GM21576 (cell line): ENCODE measurements around the gene MSH2.
"Not testable (repeated sequence)": the region's sequence is repeated elsewhere in the genome, so short reads cannot be mapped to it uniquely, and the experiment has no call there.

ENCODE experiments used
- ATAC-seq: cut with Tn5 transposase; IDR thresholded peaks from one replicate; pipeline ENCODE4 v1.9.1; 2021; ENCODE audit warnings: mild to moderate bottlenecking, moderate library complexity; ENCODE audit not compliant: unreplicated experiment

MSH2 gene

DNA sequence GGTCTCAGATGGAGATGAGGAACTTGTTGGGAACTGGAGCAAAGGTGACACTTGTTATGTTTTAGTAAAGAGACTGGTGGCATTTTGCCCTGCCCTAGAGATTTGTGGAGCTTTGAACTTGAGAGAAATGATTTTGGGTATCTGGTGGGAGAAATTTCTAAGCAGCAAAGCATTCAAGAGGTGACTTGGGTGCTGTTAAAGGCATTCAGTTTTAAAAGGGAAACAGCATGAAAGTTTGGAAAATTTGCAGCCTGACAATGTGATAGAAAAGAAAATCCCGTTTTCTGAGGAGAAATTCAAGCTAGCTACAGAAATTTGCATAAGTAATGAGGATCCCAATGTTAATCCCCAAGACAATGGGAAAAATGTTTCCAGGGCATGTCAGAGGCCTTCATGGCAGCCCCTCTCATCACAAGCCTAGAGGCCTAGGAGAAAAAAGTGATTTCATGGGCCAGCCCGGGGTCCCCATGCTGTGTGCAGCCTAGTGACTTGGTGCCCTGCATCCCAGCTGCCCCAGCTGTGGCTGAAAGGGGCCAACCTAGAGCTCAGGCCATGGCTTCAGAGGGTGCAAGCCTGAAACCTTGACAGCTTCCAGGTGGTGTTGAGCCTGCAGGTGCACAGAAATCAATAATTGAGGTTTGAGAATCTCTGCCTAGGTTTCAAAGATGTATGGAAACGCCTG is 3.8 kb downstream of the MSH2 start:
- ATAC-seq: not testable (repeated sequence)

DNA sequence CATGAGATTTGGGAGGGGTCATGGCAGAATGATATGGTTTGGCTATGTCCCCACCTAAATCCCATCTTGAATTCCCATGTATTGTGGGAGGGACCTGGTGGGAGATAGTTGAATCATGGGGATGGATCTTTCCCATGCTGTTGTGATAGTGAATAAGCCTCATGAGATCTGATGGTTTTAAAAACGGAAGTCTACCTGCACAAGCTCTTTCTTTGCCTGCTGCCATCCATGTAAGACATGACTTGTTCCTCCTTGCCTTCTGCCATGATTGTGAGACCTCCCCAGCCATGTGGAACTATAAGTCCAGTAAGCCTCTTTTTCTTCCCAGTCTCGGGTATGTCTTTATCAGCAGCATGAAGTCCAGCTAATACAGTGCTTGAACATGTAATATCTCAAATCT is 5.0 kb downstream of the MSH2 start:
- ATAC-seq: not testable (repeated sequence)

DNA sequence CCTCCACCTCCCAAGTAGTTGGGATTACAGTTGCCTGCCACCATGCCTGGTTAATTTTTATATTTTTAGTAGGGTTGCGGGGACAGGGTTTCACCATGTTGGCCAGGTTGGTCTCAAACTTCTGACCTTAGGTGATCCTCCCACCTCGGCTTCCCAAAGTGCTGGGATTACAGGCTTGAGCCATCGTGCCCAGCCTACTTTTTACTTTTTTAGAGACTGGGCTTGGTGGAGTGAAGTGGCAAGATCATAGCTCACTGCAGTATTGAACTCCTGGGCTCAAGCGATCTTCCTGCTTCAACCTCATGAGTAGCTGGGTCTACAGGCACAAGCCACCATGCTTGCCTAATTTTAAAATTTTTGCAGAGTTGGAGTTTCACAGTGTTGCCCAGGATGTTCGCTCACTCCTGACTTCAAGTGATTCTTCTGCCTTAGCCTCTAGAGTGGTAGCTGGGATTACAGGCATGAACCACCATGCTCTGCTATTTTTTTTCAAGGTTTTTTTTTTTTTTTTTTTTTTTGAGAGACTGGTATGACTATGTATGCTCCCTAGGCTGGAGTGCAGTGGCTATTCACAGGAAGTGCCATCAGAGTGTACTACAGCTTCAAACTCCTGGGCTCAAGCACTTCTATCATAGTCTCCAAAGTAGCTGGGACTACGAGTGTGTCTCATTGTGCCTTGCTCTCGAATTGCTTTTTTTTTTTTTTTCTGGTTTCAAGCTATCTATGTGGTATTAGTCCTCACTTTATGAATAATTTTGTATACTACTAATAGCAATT is 11.9 kb downstream of the MSH2 start:
- no peak for ATAC-seq

DNA sequence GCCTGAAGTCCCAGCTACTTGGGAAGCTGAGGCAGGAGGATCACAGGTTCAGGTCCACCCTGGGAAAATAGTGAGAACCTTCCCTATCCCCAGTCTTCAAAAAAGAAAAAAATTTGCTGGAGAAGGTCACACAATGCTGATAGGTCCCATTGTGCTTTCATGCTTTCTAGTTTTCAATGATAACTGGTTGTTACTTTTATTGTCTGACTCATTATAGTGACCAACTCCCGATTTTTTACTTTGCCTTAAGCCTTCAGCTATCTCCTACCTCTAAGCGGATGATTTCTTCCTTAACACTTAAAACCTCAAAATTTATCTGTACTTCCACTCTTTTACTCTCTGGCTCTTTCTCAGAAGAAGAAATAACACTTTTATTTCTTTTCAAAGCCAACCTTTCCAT is 17.3 kb downstream of the MSH2 start:
- ATAC-seq: no peak

DNA sequence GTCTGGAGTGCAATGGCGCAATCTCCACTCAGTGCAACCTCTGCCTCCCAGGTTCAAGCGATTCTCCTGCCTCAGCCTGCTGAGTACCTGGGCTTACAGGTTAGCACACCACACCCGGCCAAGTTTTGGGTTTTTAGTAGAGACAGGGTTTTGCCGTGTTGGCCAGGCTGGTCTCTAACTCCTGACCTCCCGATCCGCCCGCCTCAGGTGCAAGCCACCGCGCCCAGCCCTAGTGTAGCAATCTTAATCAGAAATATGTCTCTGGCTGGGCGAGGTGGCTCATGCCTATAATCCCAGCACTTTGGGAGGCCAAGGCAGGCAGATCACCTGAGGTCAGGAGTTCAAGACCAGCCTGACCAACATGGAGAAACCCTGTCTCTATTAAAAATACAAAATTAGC is 17.7 kb downstream of the MSH2 start:
- not testable (repeated sequence) for ATAC-seq

DNA sequence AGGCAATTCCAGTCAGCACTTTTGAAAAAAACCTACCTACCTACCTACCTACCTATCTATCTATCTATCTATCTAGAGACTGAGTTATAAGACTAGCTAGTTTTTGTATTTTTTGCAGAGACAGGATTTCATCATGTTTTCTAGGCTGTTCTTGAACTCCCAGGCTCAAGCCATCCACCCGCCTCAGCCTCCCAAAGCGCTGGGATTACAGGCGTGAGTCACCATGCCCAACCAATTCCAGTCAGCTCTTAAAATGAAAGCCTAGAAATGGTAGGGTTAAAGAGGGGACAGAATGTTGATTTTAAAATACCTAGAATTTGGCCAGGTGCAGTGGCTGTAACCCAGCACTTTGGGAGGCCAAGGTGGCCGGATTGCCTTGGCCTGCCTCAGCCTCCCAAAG is 19.1 kb downstream of the MSH2 start:
- no peak for ATAC-seq

DNA sequence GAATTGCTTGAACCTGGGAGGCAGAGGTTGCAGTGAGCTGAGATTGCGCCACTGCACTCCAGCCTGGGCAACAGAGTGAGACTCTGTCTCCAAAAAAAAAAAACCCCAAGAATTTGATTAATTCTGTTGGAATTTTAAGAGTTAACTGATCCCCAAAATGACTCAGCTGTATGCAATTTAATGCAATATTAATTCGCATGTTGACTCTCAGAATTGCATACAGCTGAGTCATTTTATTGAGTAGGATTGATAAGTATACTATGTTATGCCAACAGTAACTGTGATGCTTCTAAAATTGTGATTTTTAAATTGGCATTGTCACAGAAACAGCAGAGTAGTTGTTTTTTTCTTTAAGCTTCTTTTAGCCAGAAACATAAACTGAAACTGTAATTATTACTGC is 19.6 kb downstream of the MSH2 start:
- ATAC-seq: no peak

DNA sequence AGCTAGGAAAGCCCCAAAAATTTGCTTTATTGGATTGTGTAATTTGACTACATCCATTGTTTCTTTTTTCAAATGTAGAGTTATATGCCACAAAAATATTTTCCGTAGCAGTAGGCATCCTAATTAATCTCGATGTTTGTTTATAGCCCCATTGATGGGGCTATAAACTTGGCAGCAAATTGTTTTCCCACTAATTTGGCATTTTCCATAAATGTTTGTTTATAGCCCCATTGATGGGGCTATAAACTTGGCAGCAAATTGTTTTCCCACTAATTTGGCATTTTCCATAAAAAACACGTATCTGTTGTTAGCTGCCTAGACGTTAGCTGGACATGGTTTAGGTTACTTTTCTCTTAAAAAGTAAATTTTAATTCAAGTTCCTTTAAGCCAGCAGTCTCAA is 23.8 kb downstream of the MSH2 start:
- ATAC-seq: no peak

DNA sequence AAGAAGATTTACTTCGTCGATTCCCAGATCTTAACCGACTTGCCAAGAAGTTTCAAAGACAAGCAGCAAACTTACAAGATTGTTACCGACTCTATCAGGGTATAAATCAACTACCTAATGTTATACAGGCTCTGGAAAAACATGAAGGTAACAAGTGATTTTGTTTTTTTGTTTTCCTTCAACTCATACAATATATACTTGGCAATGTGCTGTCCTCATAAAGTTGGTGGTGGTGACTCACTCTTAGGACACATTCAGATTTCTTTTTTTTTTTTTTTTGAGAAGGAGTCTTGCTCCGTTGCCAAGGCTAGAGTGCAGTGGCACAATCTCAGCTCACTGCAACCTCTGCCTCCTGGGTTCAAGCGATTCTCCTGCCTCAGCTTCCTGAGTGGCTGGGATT is 26.8 kb downstream of the MSH2 start:
- no peak for ATAC-seq

DNA sequence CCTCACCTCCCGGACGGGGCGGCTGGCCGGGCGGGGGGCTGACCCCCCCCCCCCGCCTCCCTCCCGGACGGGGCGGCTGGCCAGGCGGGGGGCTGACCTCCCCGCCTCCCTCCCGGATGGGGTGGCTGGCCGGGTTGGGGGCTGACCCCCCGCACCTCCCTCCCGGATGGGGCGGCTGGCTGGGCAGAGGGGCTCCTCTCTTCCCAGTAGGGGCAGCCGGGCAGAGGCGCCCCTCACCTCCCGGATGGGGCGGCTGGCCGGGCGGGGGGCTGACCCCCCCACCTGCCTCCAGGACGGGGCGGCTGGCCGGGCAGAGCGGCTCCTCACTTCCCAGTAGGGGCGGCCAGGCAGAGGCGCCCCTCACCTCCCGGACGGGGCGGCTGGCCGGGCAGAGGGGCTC is 30.1 kb downstream of the MSH2 start:
- ATAC-seq: not testable (repeated sequence)

DNA sequence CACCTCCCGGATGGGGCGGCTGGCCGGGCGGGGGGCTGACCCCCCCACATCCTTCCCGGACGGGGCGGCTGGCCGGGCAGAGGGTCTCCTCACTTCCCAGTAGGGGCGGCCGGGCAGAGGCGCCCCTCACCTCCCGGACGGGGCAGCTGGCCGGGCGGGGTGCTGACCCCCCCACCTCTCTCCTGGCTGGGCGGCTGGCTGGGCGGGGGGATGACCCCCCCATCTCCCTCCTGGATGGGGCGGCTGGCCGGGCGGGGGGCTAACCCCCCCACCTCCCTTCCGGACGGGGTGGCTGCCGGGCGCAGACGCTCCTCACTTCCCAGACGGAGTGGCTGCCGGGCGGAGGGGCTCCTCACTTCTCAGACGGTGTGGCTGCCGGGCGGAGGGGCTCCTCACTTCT is 30.5 kb downstream of the MSH2 start:
- ATAC-seq: not testable (repeated sequence)

DNA sequence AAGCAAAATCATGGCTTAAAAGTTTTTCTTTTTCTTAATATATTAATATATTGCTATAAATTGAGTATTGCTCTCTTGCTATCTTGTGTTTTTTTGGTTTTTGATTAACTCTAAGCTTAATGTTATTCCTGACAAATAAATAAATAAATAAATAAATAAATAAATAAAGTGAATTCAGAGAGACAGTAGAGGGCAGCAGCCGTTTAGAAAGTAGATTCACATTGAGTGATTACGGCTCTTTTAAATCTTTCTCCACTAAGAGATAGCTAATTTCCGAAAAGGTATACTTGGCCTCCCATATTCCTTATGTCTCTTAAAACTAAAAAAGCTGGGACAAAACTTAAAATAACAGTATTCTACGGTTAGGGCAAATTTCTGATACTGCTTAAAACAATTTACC is 34.3 kb downstream of the MSH2 start:
- no peak for ATAC-seq

DNA sequence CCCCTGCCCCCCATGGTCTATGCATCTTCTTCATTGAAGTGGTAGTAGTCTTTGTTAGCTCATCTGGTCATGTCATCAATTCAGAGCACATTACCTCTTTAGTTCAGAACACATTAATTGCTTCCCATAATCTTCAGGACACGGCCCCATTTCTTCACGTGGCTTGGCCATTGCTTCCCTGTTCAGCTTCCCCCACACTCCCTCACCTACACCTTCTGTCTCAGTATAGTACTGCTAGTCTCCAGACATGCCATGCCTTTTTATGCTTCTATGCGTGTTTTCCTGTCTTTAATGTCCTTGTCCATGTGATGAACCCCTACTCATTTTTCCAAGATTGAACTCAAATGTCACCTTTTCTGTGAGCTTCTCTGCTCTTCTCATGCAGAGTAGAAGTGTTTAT is 35.1 kb downstream of the MSH2 start:
- no peak for ATAC-seq

DNA sequence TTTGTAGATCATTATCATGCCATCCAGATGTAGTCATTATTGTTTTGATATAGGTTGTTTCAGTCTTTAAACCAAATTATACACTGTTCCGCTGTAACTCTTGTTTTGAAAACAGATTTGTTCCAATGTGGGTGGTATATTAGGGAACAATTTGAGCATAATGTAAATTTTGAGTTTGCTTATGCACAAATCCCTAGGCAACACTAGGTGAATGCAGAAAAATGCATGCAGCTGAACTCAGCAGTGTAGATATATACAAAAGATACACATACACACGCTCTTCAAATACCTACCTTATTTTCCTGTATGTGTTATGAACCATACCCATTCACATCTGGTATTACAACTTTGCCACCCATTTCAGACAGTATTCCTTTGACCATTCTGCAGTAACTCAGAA is 35.8 kb downstream of the MSH2 start:
- ATAC-seq: no peak

DNA sequence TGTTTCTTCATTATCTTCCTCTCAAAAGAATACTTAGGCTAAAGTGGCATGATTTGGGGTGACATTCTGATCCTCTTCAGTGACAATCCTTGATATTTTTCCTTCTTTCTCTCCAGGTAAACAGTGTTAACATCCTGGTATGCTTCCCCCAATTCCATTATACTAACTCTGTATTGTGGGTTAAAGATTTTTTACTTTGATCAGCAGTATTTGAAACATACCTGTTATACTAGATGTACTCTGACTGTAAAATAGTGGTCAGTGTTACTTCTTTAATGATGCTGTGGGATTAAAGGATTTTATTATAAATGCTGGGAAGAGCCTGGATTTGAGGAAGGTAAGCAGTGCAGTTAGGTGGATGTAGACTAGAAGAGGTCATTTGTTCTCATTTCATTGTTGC is 48.8 kb downstream of the MSH2 start:
- no peak for ATAC-seq

DNA sequence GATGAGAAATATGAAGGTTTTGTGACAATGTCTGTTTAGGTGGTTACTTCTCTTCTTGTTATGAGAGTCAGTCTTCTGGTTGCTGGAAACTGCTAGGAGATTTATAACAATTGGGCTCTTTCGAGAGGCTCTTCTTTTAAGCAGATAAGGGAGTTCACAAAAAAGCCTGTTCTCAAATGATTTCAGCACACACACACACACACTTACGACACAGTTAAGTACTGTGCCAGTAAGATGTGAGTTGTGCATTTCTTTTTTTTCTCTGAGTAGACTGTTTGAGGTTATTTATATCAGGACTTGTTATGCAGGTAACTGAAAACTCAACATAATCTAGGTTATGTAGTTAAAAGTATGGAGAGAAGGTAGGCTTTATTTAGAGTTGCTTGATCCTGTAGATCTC is 49.8 kb downstream of the MSH2 start:
- ATAC-seq: no peak

DNA sequence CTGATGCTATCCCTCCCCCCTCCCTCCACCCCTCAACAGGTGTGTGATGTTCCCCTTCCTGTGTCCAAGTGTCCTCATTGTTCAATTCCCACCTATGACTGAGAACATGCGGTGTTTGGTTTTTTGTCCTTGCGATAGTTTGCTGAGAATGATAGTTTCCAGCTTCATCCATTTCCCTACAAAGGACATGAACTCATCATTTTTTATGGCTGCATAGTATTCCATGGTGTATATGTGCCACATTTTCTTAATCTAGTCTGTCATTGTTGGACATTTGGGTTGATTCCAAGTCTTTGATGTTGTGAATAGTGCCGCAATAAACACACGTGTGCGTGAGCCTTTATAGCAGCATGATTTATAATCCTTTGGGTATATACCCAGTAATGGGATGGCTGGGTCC is 51.9 kb downstream of the MSH2 start:
- ATAC-seq: not testable (repeated sequence)

DNA sequence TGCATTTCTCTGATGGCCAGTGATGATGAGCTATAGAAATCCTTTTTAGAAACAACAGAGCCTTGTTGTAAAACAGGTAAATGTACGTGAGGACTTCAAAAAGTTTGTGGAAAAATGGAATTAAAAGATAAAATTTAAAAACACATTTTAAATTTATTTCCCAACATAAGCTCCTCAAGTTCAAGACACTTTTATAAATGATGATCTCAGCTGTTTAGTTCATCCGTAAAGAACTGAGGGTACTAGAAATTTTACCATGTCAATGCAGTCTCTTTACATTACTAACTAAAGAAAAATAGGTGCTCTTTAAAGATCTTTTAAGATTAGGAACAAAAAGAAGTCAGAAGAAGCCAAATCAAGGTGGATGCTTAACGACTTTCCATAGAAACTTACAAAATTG is 52.5 kb downstream of the MSH2 start:
- ATAC-seq: no peak

DNA sequence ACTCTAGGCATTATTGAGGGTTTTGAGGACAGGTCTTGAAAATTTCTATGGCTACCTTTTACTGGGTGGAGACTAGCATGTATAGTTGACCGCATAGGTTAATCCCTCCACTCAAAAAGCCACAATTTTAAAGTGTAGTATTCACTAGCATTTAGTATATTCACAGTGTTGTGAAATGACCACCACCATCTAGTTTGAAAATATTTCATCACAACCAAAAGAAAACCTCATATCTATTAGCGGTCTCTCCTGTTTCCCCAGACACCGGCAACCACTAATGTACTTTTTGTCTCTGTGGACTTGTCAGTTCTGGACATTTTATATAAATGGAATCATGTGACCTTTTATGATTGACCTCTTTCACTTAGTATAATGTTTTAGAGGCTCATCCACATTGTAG is 53.9 kb downstream of the MSH2 start:
- no peak for ATAC-seq

DNA sequence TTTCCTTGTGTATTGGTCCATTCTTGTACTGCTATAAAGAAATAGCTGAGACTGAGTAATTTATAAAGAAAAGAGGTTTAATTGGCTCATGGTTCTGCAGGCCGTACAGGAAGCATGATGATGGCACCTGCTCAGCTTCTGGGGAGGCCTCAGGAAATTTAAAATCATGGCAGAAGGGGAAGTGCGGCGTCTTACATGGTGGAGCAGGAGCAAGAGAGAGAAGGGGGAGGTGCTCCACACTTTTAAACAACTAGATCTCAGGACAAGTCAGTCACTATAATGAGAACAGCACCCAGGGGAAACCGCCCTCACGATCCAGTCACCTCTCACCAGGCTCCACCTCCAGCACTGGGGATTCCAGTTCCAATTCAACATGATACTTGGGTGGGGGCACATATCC is 54.3 kb downstream of the MSH2 start:
- no peak for ATAC-seq

DNA sequence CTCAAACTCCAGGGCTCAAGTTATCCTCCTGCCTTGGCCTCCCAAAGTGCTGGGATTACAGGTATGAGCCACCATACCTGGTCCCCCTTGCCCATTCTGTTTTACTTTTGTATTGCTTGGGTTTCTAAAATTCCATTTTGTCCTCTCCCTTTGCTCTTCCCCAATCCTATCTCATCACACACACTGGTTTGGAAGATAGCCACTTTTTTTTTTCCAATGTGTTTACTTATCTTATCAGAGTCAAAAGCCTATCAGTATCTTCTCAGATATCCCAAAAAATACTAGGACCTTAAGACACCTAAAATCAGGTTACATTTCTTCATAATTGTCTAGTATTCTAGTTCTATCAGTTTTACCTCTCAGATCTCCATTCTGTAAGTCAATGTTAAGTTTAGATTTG is 56.1 kb downstream of the MSH2 start:
- no peak for ATAC-seq

DNA sequence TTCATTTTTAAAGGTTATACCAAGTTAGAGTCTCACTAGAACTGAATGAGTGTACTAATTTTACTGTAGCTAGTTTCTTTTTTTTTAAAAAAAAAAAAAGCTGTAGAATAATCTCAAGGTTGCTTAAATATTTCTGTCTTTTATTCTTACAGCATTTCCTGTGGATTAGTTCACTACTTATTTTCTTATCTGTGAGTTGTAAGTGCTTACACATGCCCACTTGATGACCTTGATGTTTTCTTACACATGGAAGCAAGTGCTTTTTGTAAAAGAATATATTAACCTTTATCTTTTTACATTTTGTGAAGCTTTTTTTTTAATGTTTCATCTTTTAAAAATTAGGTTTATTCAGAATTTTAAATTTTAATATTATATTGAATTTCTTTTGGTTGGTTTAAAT is 57.8 kb downstream of the MSH2 start:
- no peak for ATAC-seq
